HCT116 (cell line): ENCODE measurements around the gene PRKD3. TPM values are rescaled to one million over a fixed set of nuclear protein-coding genes. Genes with fewer than 3 reads are reported as not detected.

Source experiments
- ATAC-seq: fragments of 200-7000 bp; cut with Tn5 transposase; 2 replicates; pipeline ENCODE4 v1.9.1; 2020; ENCODE audit warnings: mild to moderate bottlenecking, moderate library complexity
- BruUV-seq: library from RNA; stranded (reverse); fragments of 400-500 nt; replicated peaks from 2 replicates; lab custom pipeline; 2021; lab: Mats Ljungman, UMichigan
- CTCF ChIA-PET: fragments of 300-600 bp; sonication (Branson Sonifier 250); formaldehyde crosslinking; loops from one replicate; lab custom pipeline; 2021; ENCODE audit warnings: antibody characterized with exemption; lab: Charles Lee
- POLR2A ChIA-PET: fragments of 300-600, 350-600 bp; sonication (Branson Sonifier 250); formaldehyde crosslinking; loops from one replicate; lab custom pipeline; 2021; ENCODE audit warnings: antibody characterized with exemption; lab: Charles Lee
- RAD21 ChIA-PET, 2 experiments: fragments of 300-600 bp; sonication (Branson Sonifier 250); formaldehyde crosslinking; loops; one replicate each; lab custom pipeline; 2023; ENCODE audit warnings: low total read pairs in 2 of 2; ENCODE audit not compliant: uncharacterized antibody in 2 of 2, unreplicated experiment in 2 of 2, low non-redundant PET in 1 of 2; lab: Charles Lee
- DNase-seq: peaks from one replicate; pipeline ENCODE4 v3.0.0-alpha.2; 2010; ENCODE audit warnings: low read depth, low spot score
- H2AFZ ChIP-seq: fragments of 200-600 bp; shearing (Covaris generic), sonication (generic); 2 replicates; pipeline ENCODE4 v1.6.1; 2017; ENCODE audit warnings: low read depth, mixed run types, mixed read lengths, antibody characterized with exemption, low read length; ENCODE audit not compliant: poor library complexity, severe bottlenecking
- H3K27ac ChIP-seq: 2 replicates; pipeline ENCODE4 v1.5.1; 2012; ENCODE audit warnings: low read depth, low read length
- H3K27me3 ChIP-seq: fragments of 200-600 bp; sonication (generic); 2 replicates; pipeline ENCODE4 v1.6.1; 2016; ENCODE audit warnings: mixed run types, low read length, mixed read lengths; ENCODE audit not compliant: insufficient read depth
- H3K36me3 ChIP-seq, 2 experiments: fragments of 200-500 bp in 1 of 2; fragments of 200-600 bp in 1 of 2; sonication (Bioruptor generic) in 1 of 2; sonication (generic) in 1 of 2; 2 replicates each; pipeline versions ENCODE4 v1.5.1 to v1.6.1; 2014 to 2016; ENCODE audit warnings: low read length in 2 of 2, inconsistent platforms in 1 of 2, mixed read lengths in 1 of 2, mixed run types in 1 of 2; ENCODE audit not compliant: insufficient read depth in 2 of 2, control insufficient read depth in 1 of 2
- H3K4me1 ChIP-seq, 2 experiments: fragments of 200-600 bp in 1 of 2; sonication (generic) in 1 of 2; 2 replicates each; pipeline versions ENCODE4 v1.5.1 to v1.6.1; 2012 to 2017; ENCODE audit warnings: low read length in 2 of 2, inconsistent platforms in 1 of 2, mild to moderate bottlenecking in 1 of 2, mixed read lengths in 1 of 2, mixed run types in 1 of 2, moderate library complexity in 1 of 2; ENCODE audit not compliant: insufficient read depth in 2 of 2, control insufficient read depth in 1 of 2
- H3K4me2 ChIP-seq: fragments of 200-600 bp; sonication (generic); 2 replicates; pipeline ENCODE4 v1.6.1; 2017; ENCODE audit warnings: mixed run types, low read length, mixed read lengths
- H3K4me3 ChIP-seq, 2 experiments: fragments of 200-600 bp in 1 of 2; sonication (generic) in 1 of 2; replicated peaks in 1 of 2; 2 replicates each; pipeline ENCODE4 v1.5.1; 2011 to 2016; ENCODE audit warnings: low read length in 2 of 2, control low read depth in 1 of 2, low read depth in 1 of 2, mild to moderate bottlenecking in 1 of 2, mixed read lengths in 1 of 2, mixed run types in 1 of 2
- H3K79me2 ChIP-seq: fragments of 200-600 bp; sonication (generic); 2 replicates; pipeline ENCODE4 v1.6.1; 2017; ENCODE audit warnings: mild to moderate bottlenecking, mixed run types, low read length, moderate library complexity, mixed read lengths; ENCODE audit not compliant: insufficient read depth
- H3K9ac ChIP-seq: fragments of 200-600 bp; sonication (generic); 2 replicates; pipeline ENCODE4 v1.6.1; 2016; ENCODE audit warnings: low read length, mixed read lengths
- H3K9me2 ChIP-seq: fragments of 200-600 bp; sonication (generic), shearing (Covaris generic); 2 replicates; pipeline ENCODE4 v1.6.1; 2017; ENCODE audit warnings: mixed run types, mild to moderate bottlenecking, moderate library complexity; ENCODE audit not compliant: insufficient read depth
- H3K9me3 ChIP-seq, 2 experiments: fragments of 200-500 bp in 1 of 2; fragments of 200-600 bp in 1 of 2; sonication (Bioruptor generic) in 1 of 2; sonication (generic) in 1 of 2; 2 replicates each; pipeline ENCODE4 v1.6.1; 2014 to 2017; ENCODE audit warnings: low read length in 2 of 2, mixed read lengths in 2 of 2, inconsistent platforms in 1 of 2, low read depth in 1 of 2, mild to moderate bottlenecking in 1 of 2, mixed run types in 1 of 2, moderate library complexity in 1 of 2; ENCODE audit not compliant: control insufficient read depth in 1 of 2, insufficient read depth in 1 of 2
- H4K20me1 ChIP-seq: fragments of 200-600 bp; sonication (generic), shearing (Covaris generic); 2 replicates; pipeline ENCODE4 v1.6.1; 2017; ENCODE audit warnings: mixed run types, mild to moderate bottlenecking, moderate library complexity; ENCODE audit not compliant: insufficient read depth
- CBX3 ChIP-seq: IDR thresholded peaks from 2 replicates; pipeline ENCODE4 v1.6.1; 2012; ENCODE audit warnings: low read depth
- CEBPB ChIP-seq: IDR thresholded peaks from 2 replicates; pipeline ENCODE4 v1.6.1; 2012; ENCODE audit warnings: low read depth
- ELF1 ChIP-seq: IDR thresholded peaks from 2 replicates; pipeline ENCODE4 v1.6.1; 2012; ENCODE audit warnings: low read depth, borderline replicate concordance
- EZH2 ChIP-seq: fragments of 200-600 bp; sonication (generic); IDR thresholded peaks from 2 replicates; pipeline ENCODE4 v1.6.1; 2017; ENCODE audit warnings: antibody characterized with exemption, mixed run types
- EZH2phosphoT487 ChIP-seq: fragments of 200-600 bp; IDR thresholded peaks from 2 replicates; pipeline ENCODE4 v1.6.1; 2018; ENCODE audit warnings: antibody characterized with exemption, borderline replicate concordance
- FOSL1 ChIP-seq: IDR thresholded peaks from 2 replicates; pipeline ENCODE4 v1.6.1; 2012; ENCODE audit warnings: low read depth
- JUND ChIP-seq: IDR thresholded peaks from 2 replicates; pipeline ENCODE4 v1.6.1; 2012
- POLR2A ChIP-seq: IDR thresholded peaks from 2 replicates; pipeline ENCODE4 v1.7.0; 2011; ENCODE audit warnings: borderline replicate concordance; ENCODE audit not compliant: insufficient read depth, insufficient read length; ENCODE audit errors: extremely low read depth
- RAD21 ChIP-seq: IDR thresholded peaks from 2 replicates; pipeline ENCODE4 v1.6.1; 2012; ENCODE audit warnings: low read depth, mild to moderate bottlenecking
- SIN3A ChIP-seq: IDR thresholded peaks from 2 replicates; pipeline ENCODE4 v1.6.1; 2012; ENCODE audit warnings: low read depth
- SP1 ChIP-seq: IDR thresholded peaks from 2 replicates; pipeline ENCODE4 v1.6.1; 2012; ENCODE audit warnings: low read depth
- SRF ChIP-seq: IDR thresholded peaks from 2 replicates; pipeline ENCODE4 v1.6.1; 2012; ENCODE audit warnings: low read depth
- TCF7L2 ChIP-seq: IDR thresholded peaks from 2 replicates; pipeline ENCODE4 v1.7.0; 2011; ENCODE audit warnings: borderline replicate concordance, inconsistent platforms; ENCODE audit not compliant: insufficient read depth, insufficient read length; ENCODE audit errors: extremely low read depth
- ZNF274 ChIP-seq: fragments of 200-500 bp; sonication (Bioruptor generic); IDR thresholded peaks from 2 replicates; pipeline ENCODE4 v1.6.1; 2014; ENCODE audit warnings: mild to moderate bottlenecking, low read depth, low read length, inconsistent platforms
- intact Hi-C: fragments of 100-400 bp; cut with micrococcal nuclease; formaldehyde crosslinking; loops from 2 replicates; pipeline ENCODE4 v1.10.0; 2022
- total RNA-seq: library from RNA; stranded (reverse); gene quantifications from one replicate; pipeline ENCODE4 v1.2.1, GENCODE V29; 2021; ENCODE audit not compliant: unreplicated experiment
- TF ChIP-seq, protein P1 (sequence below): IDR thresholded peaks from 2 replicates; pipeline ENCODE4 v1.6.1; 2011; ENCODE audit warnings: mild to moderate bottlenecking, low read length, moderate library complexity; ENCODE audit not compliant: insufficient replicate concordance; ENCODE audit errors: extremely low read depth
- TF ChIP-seq, protein P2 (sequence below): IDR thresholded peaks from 2 replicates; pipeline ENCODE4 v1.6.1; 2012
- TF ChIP-seq, protein P3 (sequence below): IDR thresholded peaks from 2 replicates; pipeline ENCODE4 v1.6.1; 2012; ENCODE audit warnings: low read depth

Gene PRKD3
- total RNA-seq, 1 experiment from 2014 or later = 13.9 TPM

DNA sequence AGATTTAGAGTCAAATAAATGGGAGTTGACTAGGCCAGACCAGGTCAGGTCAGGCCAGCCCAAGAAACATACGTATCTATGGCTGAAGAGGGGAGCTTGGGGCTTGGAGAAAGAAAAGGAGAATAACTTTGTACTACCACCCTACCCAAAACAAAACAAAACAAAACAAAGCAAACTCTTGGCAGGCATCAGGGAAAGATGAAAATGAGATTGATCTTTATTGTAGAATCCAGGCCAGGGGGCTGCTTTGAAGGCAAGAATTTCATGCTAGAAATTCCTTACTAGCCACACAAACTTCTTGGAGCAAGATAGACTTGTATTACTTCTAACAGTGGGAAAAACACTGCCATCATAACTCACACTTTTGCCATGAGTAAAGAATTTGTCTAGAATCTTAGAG lies 46.0 kb upstream of the PRKD3 start (continued):
- TF ChIP-seq, protein P1, sequence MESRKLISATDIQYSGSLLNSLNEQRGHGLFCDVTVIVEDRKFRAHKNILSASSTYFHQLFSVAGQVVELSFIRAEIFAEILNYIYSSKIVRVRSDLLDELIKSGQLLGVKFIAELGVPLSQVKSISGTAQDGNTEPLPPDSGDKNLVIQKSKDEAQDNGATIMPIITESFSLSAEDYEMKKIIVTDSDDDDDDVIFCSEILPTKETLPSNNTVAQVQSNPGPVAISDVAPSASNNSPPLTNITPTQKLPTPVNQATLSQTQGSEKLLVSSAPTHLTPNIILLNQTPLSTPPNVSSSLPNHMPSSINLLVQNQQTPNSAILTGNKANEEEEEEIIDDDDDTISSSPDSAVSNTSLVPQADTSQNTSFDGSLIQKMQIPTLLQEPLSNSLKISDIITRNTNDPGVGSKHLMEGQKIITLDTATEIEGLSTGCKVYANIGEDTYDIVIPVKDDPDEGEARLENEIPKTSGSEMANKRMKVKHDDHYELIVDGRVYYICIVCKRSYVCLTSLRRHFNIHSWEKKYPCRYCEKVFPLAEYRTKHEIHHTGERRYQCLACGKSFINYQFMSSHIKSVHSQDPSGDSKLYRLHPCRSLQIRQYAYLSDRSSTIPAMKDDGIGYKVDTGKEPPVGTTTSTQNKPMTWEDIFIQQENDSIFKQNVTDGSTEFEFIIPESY = no peak
- no peak for TF ChIP-seq SP1
- TF ChIP-seq, all 23 proteins: peak for 0

DNA sequence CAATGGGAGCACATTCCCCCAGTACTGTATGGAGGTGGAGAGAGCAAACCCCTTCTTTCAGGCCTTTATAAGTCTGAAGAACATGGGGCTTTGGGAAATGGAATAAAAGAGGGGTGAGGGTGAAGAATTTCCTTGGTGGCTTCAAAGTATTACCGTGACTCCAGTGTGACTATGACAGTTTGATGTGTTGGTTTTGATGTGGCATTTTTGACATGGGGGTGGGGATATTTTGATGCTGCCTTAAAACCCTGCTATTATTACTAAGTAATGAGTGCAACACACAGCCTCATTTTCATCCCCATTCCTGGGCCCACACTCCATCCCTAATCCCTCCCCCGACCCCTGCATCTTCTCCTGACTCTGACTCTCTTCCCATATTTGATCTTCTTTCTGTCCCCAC lies 43.4 kb upstream of the PRKD3 start:
- H3K4me3 ChIP-seq = no peak overlapping the region
- no peaks in the 10 kb centered on the region for H3K9me2 ChIP-seq
- no peak overlapping the region for H2AFZ ChIP-seq
- no peaks in the 10 kb centered on the region for H4K20me1 ChIP-seq
- intact Hi-C loops = no loop called here
- no peaks in the 10 kb centered on the region for H3K79me2 ChIP-seq
- POLR2A ChIA-PET = no interaction called here
- no peak for DNase-seq
- H3K4me2 ChIP-seq = no peak overlapping the region
- CTCF ChIA-PET = no interaction called here
- no peak overlapping the region for H3K9ac ChIP-seq
- TF ChIP-seq, protein P2, sequence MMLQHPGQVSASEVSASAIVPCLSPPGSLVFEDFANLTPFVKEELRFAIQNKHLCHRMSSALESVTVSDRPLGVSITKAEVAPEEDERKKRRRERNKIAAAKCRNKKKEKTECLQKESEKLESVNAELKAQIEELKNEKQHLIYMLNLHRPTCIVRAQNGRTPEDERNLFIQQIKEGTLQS = no peak
- TF ChIP-seq CEBPB (no peak), CBX3 (no peak), SRF (no peak), ELF1 (no peak), ZNF274 (no peak), TCF7L2 (no peak), EZH2 (no peak), POLR2A (no peak), EZH2phosphoT487 (no peak), FOSL1 (no peak), RAD21 (no peak), SIN3A (no peak), JUND (no peak), SP1 (no peak)
- TF ChIP-seq, protein P3, sequence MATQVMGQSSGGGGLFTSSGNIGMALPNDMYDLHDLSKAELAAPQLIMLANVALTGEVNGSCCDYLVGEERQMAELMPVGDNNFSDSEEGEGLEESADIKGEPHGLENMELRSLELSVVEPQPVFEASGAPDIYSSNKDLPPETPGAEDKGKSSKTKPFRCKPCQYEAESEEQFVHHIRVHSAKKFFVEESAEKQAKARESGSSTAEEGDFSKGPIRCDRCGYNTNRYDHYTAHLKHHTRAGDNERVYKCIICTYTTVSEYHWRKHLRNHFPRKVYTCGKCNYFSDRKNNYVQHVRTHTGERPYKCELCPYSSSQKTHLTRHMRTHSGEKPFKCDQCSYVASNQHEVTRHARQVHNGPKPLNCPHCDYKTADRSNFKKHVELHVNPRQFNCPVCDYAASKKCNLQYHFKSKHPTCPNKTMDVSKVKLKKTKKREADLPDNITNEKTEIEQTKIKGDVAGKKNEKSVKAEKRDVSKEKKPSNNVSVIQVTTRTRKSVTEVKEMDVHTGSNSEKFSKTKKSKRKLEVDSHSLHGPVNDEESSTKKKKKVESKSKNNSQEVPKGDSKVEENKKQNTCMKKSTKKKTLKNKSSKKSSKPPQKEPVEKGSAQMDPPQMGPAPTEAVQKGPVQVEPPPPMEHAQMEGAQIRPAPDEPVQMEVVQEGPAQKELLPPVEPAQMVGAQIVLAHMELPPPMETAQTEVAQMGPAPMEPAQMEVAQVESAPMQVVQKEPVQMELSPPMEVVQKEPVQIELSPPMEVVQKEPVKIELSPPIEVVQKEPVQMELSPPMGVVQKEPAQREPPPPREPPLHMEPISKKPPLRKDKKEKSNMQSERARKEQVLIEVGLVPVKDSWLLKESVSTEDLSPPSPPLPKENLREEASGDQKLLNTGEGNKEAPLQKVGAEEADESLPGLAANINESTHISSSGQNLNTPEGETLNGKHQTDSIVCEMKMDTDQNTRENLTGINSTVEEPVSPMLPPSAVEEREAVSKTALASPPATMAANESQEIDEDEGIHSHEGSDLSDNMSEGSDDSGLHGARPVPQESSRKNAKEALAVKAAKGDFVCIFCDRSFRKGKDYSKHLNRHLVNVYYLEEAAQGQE = no peak
- no TSS peak for BruUV-seq
- H3K9me3 ChIP-seq = no peaks in the 10 kb centered on the region
- H3K27ac ChIP-seq = no peak overlapping the region
- RAD21 ChIA-PET = no interaction called here
- ATAC-seq = no peak
- no peaks in the 10 kb centered on the region for H3K4me1 ChIP-seq
- H3K36me3 ChIP-seq = no peaks in the 10 kb centered on the region
- H3K27me3 ChIP-seq = no peaks in the 10 kb centered on the region
